ENCODE measurements around the gene IL1RN.
A peak's percentile ranks its signal among the peaks of the same experiment; 100 is the strongest.

IL1RN gene

DNA sequence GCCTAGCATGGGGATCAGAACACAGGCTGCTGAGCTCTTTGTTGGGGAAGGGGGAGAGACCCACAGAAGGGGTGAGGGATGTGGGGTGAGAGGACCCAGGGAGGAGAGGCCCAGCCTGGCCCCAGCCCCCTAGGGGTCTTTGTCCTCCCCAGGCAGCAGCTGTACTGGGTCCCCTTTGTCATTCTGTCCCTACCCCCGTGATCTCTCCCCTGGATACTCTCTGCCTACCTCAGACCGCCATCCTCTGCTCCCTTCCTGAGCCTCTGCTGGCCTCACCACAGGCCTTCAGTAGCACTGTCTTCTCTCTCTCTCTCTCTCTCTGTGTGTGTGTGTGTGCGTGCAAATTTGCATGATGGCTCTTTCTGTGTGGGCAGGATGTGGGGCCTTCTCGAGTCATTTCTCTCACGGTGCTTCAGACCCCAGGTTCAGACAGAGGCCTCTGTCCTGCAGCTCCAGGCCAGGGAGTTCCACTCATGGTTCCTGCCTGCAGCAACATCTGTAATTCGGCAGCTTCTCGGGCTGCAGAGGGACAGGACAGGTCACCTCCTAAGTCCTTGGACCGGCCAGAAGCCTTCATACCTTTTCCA lies 47.7 kb downstream of the IL1RN start:
- DNase-seq, result no peak

DNA sequence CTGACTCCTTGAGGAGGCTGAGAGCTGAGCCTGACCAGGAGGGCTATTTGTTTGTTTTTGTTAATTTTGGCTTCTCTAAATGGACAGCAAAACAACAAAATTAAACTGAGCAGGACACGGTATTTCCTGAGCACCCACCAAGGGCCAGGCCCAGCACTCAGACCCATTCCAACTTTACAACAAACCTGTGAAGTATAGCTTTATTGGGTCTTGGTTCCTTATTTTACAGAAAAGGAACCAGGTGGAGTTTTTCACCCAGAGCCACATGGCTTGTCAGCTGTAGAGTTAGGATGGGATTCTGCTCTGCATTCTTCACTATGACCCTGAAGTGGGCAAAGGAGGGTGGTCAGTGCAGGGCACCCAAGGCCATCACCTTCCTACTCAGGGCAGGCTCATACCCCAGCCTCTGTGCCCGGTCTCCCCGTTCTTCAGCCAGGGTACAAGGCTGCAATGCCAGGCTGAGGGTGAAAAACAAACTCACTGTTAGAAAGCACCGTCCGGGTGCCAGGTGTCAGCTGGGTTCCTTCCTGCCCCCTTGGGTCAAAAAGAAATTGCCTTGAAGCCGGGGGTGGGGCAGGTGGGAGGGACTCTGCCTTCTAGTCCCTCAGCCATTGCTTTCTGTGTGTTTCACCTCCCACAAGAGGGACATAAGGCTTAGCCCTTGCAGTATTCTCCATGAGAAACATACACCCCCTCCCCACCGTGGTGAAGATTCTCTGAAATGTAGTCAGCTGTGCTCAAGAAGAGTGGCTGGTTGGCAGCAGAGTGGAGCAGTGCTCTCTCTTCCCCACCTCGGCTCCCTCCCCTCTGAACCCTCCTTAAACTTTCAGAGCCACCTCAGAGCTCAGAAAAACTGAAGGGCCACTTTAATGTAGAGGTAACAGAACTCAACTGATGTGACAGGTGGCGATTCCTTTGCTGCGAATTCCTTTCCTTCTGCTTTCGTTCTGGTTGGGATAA lies 48.6 kb downstream of the IL1RN start:
- DNase-seq, result no peak

DNA sequence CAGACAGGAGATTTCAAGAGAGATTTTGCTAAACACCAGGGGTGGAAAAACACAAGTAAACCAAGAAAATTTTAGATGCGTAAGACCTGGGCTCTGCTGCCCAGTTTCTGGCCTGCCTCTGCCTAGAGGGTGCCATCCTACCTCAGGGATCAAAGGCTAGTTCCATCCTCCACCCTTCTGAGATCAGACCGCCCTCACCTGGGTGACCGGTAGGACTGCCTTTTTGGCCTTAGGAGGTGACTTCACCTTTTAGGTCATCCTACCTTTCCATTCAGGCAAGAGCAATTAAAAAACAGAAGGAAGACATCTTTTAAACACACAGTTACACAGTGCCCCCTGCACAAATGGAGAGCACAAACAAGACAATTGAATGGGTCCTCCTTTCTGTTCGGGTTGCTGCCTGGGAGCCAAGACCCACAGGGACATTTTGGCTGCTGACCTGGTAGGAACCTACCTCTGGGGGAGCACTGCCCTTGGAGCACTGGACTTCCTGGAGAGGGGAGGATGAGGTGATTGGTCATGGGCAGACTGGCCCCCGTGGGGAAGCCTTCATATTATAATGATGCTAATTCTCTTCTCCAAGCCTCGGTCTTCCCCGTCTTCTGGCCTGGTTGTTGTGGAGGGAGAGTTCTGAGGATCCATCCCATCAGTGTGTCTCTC lies 49.4 kb downstream of the IL1RN start:
- no peak for DNase-seq

DNA sequence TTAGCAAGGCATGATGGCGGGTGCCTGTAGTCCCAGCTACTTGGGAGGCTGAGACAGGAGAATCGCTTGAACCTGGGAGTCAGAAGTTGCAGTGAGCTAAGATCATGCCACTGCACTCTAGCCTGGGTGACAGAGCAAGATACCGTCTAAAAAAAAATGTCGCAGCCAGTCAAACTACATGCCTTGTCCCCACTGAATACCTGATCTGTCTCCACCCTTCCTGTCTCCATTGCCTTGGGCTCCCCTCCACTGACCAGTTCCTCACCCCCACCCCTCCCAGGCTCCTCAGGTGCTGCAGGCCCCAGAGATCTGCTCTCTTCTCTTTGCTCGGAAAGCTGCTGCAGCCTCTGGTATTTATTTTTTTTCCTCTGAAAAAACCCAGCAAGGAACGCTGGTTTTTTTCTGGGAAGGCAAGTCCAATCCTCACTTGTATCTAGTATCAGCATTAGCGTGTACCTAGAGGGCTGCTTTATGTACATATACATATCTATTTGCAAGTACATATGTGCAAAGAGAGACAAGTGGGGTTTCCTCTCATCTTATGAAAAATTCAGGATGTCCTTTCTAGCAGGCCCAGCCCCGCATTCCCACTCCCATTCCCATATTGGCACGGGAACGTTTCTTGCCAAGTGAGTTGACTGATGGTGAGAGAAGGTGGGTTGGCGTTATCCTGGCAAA lies 50.8 kb downstream of the IL1RN start:
- DNase-seq, result no peak

DNA sequence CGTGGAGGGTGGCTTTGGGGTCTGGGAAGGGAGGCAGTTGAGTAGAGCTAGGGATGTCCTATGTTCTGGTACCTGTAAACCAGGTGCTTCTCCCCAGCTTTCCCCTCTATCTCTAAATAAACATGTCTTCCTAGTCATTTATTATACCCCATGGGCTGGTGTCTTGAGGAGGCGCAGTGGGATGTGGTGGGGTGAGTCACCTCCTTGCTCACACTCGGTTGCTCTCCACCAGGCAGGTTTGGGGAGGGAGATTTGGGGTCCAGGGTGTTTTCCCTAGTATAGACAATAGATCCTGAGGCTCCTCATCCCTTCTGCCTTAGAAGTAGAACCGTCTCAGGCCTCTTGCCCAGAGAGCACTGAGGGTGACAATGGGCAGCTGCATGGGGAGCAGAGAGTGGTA lies 51.5 kb downstream of the IL1RN start:
- DNase-seq, result no peak

DNA sequence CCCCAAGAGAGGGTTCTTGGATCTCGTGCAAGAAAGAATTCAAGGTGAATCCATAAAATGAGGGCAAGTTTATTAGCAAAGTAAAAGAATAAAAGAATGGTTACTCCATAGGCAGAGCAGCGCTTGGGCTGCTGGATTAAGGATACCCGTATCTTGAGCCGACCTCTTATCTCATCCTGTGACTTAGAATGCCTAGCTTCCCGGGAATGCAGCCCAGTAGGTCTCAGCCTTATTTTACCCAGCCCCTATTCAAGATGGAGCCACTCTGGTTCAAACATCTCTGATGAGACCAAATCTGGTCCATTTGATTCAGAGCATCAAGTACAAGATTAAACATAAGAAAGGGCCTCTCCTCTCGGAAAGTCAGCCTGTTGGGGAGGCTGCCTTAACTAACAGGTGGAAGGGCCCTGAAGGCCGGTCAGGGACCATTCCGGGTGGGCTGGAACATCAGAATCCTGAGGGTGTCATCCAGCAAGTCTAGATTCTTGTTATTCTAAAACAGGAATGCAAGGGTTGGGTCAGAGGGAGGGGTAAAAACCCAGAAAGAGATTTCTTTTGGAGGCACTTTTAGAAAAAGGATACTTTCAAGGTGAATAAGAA lies 52.1 kb downstream of the IL1RN start:
- no peak for DNase-seq

DNA sequence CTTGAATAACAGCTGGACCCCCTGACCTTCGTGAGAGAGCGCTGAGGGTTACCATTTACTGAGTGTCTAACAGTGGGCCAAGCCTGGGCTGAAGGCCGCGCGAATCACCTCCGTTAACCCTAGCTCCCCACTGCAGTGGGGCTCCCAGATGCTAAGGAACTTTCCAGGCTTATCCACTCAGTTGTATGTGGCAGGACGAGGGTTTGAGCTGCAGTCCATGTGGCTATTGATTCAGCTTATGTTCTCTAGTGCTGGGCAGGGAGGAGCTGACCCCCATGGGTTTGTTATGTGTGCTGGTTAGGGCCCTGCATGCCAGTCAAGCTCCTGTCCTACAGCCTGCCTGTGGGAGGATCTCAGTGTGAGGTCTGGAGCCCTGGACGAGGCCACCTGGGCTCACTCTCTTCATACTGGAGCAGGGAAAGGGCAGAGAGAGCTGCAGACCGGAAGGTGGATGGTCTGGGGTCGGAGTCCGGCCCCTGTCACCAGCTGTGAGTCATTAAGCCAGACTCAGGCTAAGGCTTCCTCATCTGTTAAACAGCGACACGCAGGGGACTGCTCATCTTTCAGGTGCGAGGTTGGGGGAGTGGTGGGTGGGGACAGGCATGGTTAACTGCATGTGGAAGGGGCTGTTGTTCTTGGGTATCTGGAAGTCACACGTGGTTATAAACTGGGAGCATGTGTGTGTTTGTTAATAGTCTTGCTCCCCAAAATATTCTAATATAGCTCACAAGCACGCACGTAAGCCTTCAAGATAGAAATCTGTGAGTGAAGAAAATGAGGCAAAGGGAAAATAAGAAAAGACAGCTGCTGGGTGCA lies 52.9 kb downstream of the IL1RN start:
- DNase-seq, result no peak

DNA sequence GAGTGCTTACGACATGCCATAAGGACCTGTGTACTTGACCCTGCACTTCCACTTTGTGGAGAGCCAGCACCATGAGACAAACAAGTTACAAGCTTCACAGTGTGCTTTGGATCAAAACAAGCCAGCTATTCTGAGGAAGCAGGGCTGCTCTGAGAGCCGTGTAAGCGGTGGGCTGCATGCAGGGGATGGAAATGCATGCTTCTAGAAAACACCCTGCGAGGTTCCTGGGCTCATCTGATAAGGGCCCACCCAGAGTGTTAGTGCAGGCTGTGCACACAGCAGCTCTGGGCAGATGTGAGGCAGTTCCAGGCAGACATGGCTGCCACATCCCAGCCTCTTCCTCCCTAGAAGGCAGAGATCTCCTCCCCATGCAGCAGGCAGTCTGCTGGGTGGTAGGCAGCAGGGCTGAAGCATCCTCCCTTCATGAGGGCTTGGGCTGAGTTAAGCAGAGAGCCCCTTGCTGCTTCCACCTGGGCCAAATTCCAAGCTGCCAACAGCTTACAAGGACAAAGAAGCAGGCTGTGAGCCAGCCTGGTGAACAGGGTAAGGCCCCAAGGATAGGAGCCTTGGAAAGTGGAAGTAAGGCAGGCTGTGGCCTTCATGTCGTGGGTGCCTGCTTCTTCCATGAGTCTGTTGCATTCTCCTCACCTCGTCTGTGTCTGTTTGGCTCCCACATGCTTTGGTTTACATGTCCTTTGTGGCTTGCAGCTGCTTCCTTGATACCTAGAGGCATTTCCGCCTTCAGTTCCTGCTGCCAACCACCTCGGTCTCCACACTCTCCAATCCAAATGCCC lies 54.1 kb downstream of the IL1RN start:
- peak; percentile 67 for DNase-seq

DNA sequence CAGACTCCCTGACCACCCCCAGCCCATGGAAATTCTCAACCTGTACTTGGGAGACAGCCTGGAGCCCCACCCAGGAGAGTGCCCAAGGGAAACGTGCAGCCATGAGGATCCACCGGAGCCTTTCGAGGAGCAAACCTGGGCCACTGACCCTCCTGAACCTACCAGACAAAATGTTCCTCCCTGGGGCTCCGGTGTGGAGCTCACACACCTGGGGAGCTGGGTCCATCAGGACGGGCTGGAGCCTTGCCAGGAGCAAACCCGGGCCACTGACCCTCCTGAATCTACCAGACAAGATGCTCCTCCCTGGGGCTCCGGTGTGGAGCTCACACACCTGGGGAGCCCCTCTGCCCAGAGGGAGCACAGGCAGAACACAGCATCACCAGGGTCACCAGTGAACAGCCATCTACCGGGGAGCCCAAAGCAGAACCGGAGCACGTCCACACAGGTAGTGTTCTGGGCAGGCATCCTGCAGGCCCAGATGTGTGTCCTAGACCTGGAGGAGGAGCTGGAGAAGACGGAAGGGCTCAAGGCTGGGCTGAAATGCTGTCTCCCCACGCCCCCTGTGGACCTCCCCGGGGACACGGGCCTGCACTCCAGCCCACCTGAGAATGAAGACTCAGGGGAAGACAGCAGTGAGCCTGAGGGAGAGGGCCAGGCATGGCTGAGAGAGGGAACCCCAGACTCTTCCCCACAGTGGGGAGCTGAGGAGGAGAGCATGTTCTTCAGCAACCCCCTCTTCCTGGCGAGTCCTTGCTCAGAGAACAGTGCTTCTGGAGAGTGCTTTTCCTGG lies 55.3 kb downstream of the IL1RN start:
- no peak for DNase-seq

DNA sequence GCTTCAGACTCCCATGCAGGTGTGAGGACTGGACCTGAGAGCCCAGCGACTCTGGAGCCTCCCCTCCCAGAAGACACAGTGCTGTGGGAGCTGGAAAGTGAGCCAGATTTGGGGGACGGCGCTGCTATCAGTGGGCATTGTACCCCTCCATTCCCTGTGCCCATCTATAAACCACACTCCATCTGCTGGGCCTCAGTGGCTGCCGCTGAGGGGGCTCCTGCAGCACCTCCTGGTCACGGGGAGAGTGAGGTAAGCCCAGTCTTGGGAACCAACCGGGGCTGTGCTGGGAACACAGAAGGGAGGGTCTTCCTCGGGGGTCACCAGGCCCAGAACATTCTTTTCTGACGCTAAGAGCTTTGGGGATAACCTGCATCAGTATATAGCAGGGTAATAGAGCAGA lies 55.9 kb downstream of the IL1RN start:
- no peak for DNase-seq

All from GDM1 (cell line).